HCT116 (cell line): ENCODE measurements around the gene BMPER. TPM values are rescaled to one million over a fixed set of nuclear protein-coding genes. Genes with fewer than 3 reads are reported as not detected.
A peak's percentile ranks its signal among the peaks of the same experiment; 100 is the strongest.

Experiments
- ATAC-seq: fragments of 200-7000 bp; cut with Tn5 transposase; 2 replicates; pipeline ENCODE4 v1.9.1; 2020; ENCODE audit warnings: mild to moderate bottlenecking, moderate library complexity
- BruUV-seq: library from RNA; stranded (reverse); fragments of 400-500 nt; replicated peaks from 2 replicates; lab custom pipeline; 2021; lab: Mats Ljungman, UMichigan
- CTCF ChIA-PET: fragments of 300-600 bp; sonication (Branson Sonifier 250); formaldehyde crosslinking; loops from one replicate; lab custom pipeline; 2021; ENCODE audit warnings: antibody characterized with exemption; lab: Charles Lee
- POLR2A ChIA-PET: fragments of 300-600, 350-600 bp; sonication (Branson Sonifier 250); formaldehyde crosslinking; loops from one replicate; lab custom pipeline; 2021; ENCODE audit warnings: antibody characterized with exemption; lab: Charles Lee
- RAD21 ChIA-PET, 2 experiments: fragments of 300-600 bp; sonication (Branson Sonifier 250); formaldehyde crosslinking; loops; one replicate each; lab custom pipeline; 2023; ENCODE audit warnings: low total read pairs in 2 of 2; ENCODE audit not compliant: uncharacterized antibody in 2 of 2, unreplicated experiment in 2 of 2, low non-redundant PET in 1 of 2; lab: Charles Lee
- DNase-seq: peaks from one replicate; pipeline ENCODE4 v3.0.0-alpha.2; 2010; ENCODE audit warnings: low read depth, low spot score
- H2AFZ ChIP-seq: fragments of 200-600 bp; shearing (Covaris generic), sonication (generic); 2 replicates; pipeline ENCODE4 v1.6.1; 2017; ENCODE audit warnings: low read depth, mixed run types, mixed read lengths, antibody characterized with exemption, low read length; ENCODE audit not compliant: poor library complexity, severe bottlenecking
- H3K27ac ChIP-seq: 2 replicates; pipeline ENCODE4 v1.5.1; 2012; ENCODE audit warnings: low read depth, low read length
- H3K27me3 ChIP-seq: fragments of 200-600 bp; sonication (generic); 2 replicates; pipeline ENCODE4 v1.6.1; 2016; ENCODE audit warnings: mixed run types, low read length, mixed read lengths; ENCODE audit not compliant: insufficient read depth
- H3K36me3 ChIP-seq, 2 experiments: fragments of 200-500 bp in 1 of 2; fragments of 200-600 bp in 1 of 2; sonication (Bioruptor generic) in 1 of 2; sonication (generic) in 1 of 2; 2 replicates each; pipeline versions ENCODE4 v1.5.1 to v1.6.1; 2014 to 2016; ENCODE audit warnings: low read length in 2 of 2, inconsistent platforms in 1 of 2, mixed read lengths in 1 of 2, mixed run types in 1 of 2; ENCODE audit not compliant: insufficient read depth in 2 of 2, control insufficient read depth in 1 of 2
- H3K4me1 ChIP-seq, 2 experiments: fragments of 200-600 bp in 1 of 2; sonication (generic) in 1 of 2; 2 replicates each; pipeline versions ENCODE4 v1.5.1 to v1.6.1; 2012 to 2017; ENCODE audit warnings: low read length in 2 of 2, inconsistent platforms in 1 of 2, mild to moderate bottlenecking in 1 of 2, mixed read lengths in 1 of 2, mixed run types in 1 of 2, moderate library complexity in 1 of 2; ENCODE audit not compliant: insufficient read depth in 2 of 2, control insufficient read depth in 1 of 2
- H3K4me2 ChIP-seq: fragments of 200-600 bp; sonication (generic); 2 replicates; pipeline ENCODE4 v1.6.1; 2017; ENCODE audit warnings: mixed run types, low read length, mixed read lengths
- H3K4me3 ChIP-seq, 2 experiments: fragments of 200-600 bp in 1 of 2; sonication (generic) in 1 of 2; replicated peaks in 1 of 2; 2 replicates each; pipeline ENCODE4 v1.5.1; 2011 to 2016; ENCODE audit warnings: low read length in 2 of 2, control low read depth in 1 of 2, low read depth in 1 of 2, mild to moderate bottlenecking in 1 of 2, mixed read lengths in 1 of 2, mixed run types in 1 of 2
- H3K79me2 ChIP-seq: fragments of 200-600 bp; sonication (generic); 2 replicates; pipeline ENCODE4 v1.6.1; 2017; ENCODE audit warnings: mild to moderate bottlenecking, mixed run types, low read length, moderate library complexity, mixed read lengths; ENCODE audit not compliant: insufficient read depth
- H3K9ac ChIP-seq: fragments of 200-600 bp; sonication (generic); 2 replicates; pipeline ENCODE4 v1.6.1; 2016; ENCODE audit warnings: low read length, mixed read lengths
- H3K9me2 ChIP-seq: fragments of 200-600 bp; sonication (generic), shearing (Covaris generic); 2 replicates; pipeline ENCODE4 v1.6.1; 2017; ENCODE audit warnings: mixed run types, mild to moderate bottlenecking, moderate library complexity; ENCODE audit not compliant: insufficient read depth
- H3K9me3 ChIP-seq, 2 experiments: fragments of 200-500 bp in 1 of 2; fragments of 200-600 bp in 1 of 2; sonication (Bioruptor generic) in 1 of 2; sonication (generic) in 1 of 2; 2 replicates each; pipeline ENCODE4 v1.6.1; 2014 to 2017; ENCODE audit warnings: low read length in 2 of 2, mixed read lengths in 2 of 2, inconsistent platforms in 1 of 2, low read depth in 1 of 2, mild to moderate bottlenecking in 1 of 2, mixed run types in 1 of 2, moderate library complexity in 1 of 2; ENCODE audit not compliant: control insufficient read depth in 1 of 2, insufficient read depth in 1 of 2
- H4K20me1 ChIP-seq: fragments of 200-600 bp; sonication (generic), shearing (Covaris generic); 2 replicates; pipeline ENCODE4 v1.6.1; 2017; ENCODE audit warnings: mixed run types, mild to moderate bottlenecking, moderate library complexity; ENCODE audit not compliant: insufficient read depth
- ATF3 ChIP-seq: IDR thresholded peaks from 2 replicates; pipeline ENCODE4 v1.6.1; 2012
- CBX3 ChIP-seq: IDR thresholded peaks from 2 replicates; pipeline ENCODE4 v1.6.1; 2012; ENCODE audit warnings: low read depth
- CEBPB ChIP-seq: IDR thresholded peaks from 2 replicates; pipeline ENCODE4 v1.6.1; 2012; ENCODE audit warnings: low read depth
- CTCF ChIP-seq, 3 experiments: fragments of 200-600 bp in 1 of 3; sonication (generic) in 1 of 3; IDR thresholded peaks in 2 of 3; conservative IDR thresholded peaks in 1 of 3; 2 replicates each; pipeline ENCODE4 v1.5.1; 2012 to 2017; ENCODE audit warnings: low read depth in 2 of 3, low read length in 2 of 3, antibody characterized with exemption in 1 of 3, borderline replicate concordance in 1 of 3, control low read depth in 1 of 3, mild to moderate bottlenecking in 1 of 3, mixed read lengths in 1 of 3, mixed run types in 1 of 3, moderate library complexity in 1 of 3; ENCODE audit not compliant: insufficient read depth in 1 of 3
- EGR1 ChIP-seq: IDR thresholded peaks from 2 replicates; pipeline ENCODE4 v1.6.1; 2012; ENCODE audit warnings: low read depth
- ELF1 ChIP-seq: IDR thresholded peaks from 2 replicates; pipeline ENCODE4 v1.6.1; 2012; ENCODE audit warnings: low read depth, borderline replicate concordance
- EZH2 ChIP-seq: fragments of 200-600 bp; sonication (generic); IDR thresholded peaks from 2 replicates; pipeline ENCODE4 v1.6.1; 2017; ENCODE audit warnings: antibody characterized with exemption, mixed run types
- FOSL1 ChIP-seq: IDR thresholded peaks from 2 replicates; pipeline ENCODE4 v1.6.1; 2012; ENCODE audit warnings: low read depth
- MAX ChIP-seq: IDR thresholded peaks from 2 replicates; pipeline ENCODE4 v1.6.1; 2012
- POLR2AphosphoS5 ChIP-seq: IDR thresholded peaks from 2 replicates; pipeline ENCODE4 v1.6.1; 2011; ENCODE audit warnings: mild to moderate bottlenecking, low read depth, low read length, moderate library complexity
- RAD21 ChIP-seq: IDR thresholded peaks from 2 replicates; pipeline ENCODE4 v1.6.1; 2012; ENCODE audit warnings: low read depth, mild to moderate bottlenecking
- REST ChIP-seq: IDR thresholded peaks from 2 replicates; pipeline ENCODE4 v1.6.1; 2012; ENCODE audit warnings: low read depth
- SIN3A ChIP-seq: IDR thresholded peaks from 2 replicates; pipeline ENCODE4 v1.6.1; 2012; ENCODE audit warnings: low read depth
- SP1 ChIP-seq: IDR thresholded peaks from 2 replicates; pipeline ENCODE4 v1.6.1; 2012; ENCODE audit warnings: low read depth
- SRF ChIP-seq: IDR thresholded peaks from 2 replicates; pipeline ENCODE4 v1.6.1; 2012; ENCODE audit warnings: low read depth
- YY1 ChIP-seq: IDR thresholded peaks from 2 replicates; pipeline ENCODE4 v1.6.1; 2011; ENCODE audit warnings: low read length, low read depth, moderate library complexity, mild to moderate bottlenecking; ENCODE audit not compliant: insufficient replicate concordance; ENCODE audit errors: extremely low read depth
- ZFX ChIP-seq: fragments of 450-650 bp; IDR thresholded peaks from 2 replicates; pipeline ENCODE4 v1.6.1; 2017
- ZNF274 ChIP-seq: fragments of 200-500 bp; sonication (Bioruptor generic); IDR thresholded peaks from 2 replicates; pipeline ENCODE4 v1.6.1; 2014; ENCODE audit warnings: mild to moderate bottlenecking, low read depth, low read length, inconsistent platforms
- intact Hi-C: fragments of 100-400 bp; cut with micrococcal nuclease; formaldehyde crosslinking; loops from 2 replicates; pipeline ENCODE4 v1.10.0; 2022
- total RNA-seq: library from RNA; stranded (reverse); gene quantifications from one replicate; pipeline ENCODE4 v1.2.1, GENCODE V29; 2021; ENCODE audit not compliant: unreplicated experiment

Gene BMPER
- total RNA-seq, 1 experiment from 2014 or later, result not detected

GRCh38 chr7:33996899-33997298 lies 91.6 kb downstream of the BMPER start:
- H3K4me2 ChIP-seq, result peak overlapping the region; percentile 25; the same call in 1 of the 2 replicates
- ChIA-PET RAD21 (no interaction called here), POLR2A (no interaction called here), CTCF (no interaction called here)
- no peaks in the 10 kb centered on the region for H3K9me3 ChIP-seq
- H2AFZ ChIP-seq, result no peak overlapping the region
- no peak overlapping the region for H3K4me3 ChIP-seq
- H3K9ac ChIP-seq, result no peak overlapping the region
- no TSS peak for BruUV-seq
- H3K4me1 ChIP-seq, result no peaks in the 10 kb centered on the region
- no peaks in the 10 kb centered on the region for H3K27me3 ChIP-seq
- H4K20me1 ChIP-seq, result no peaks in the 10 kb centered on the region
- no peak for TF ChIP-seq YY1
- no peak overlapping the region for H3K27ac ChIP-seq
- ATAC-seq (no peak), DNase-seq (no peak)
- intact Hi-C loops, result no loop called here
- no peaks in the 10 kb centered on the region for H3K9me2 ChIP-seq
- no peaks in the 10 kb centered on the region for H3K36me3 ChIP-seq
- no peaks in the 10 kb centered on the region for H3K79me2 ChIP-seq

- ATAC-seq (no peak), DNase-seq (no peak)
- intact Hi-C loops, result no loop called here
- Histone ChIP-seq H3K4me2 (no peak overlapping the region), H3K4me3 (no peak overlapping the region), H3K9me2 (no peaks in the 10 kb centered on the region), H3K9me3 (no peaks in the 10 kb centered on the region), H3K4me1 (no peaks in the 10 kb centered on the region), H3K36me3 (no peaks in the 10 kb centered on the region), H4K20me1 (no peaks in the 10 kb centered on the region), H3K27ac (no peak overlapping the region), H3K9ac (no peak overlapping the region), H3K27me3 (no peaks in the 10 kb centered on the region), H3K79me2 (no peaks in the 10 kb centered on the region), H2AFZ (no peak overlapping the region)
- POLR2A ChIA-PET, result no interaction called here
- BruUV-seq, result no TSS peak
- RAD21 ChIA-PET, result no interaction called here
- CTCF ChIA-PET, result no interaction called here
- no peak for TF ChIP-seq MAX
- no peak for TF ChIP-seq ZNF274
- no peak for TF ChIP-seq SRF
- TF ChIP-seq SIN3A, result no peak
- no peak for TF ChIP-seq EGR1
- no peak for TF ChIP-seq FOSL1
- no peak for TF ChIP-seq POLR2AphosphoS5
- TF ChIP-seq YY1, result no peak
- TF ChIP-seq ELF1, result no peak
- no peak for TF ChIP-seq REST
- no peak for TF ChIP-seq CEBPB
- TF ChIP-seq EZH2, result no peak
- TF ChIP-seq CTCF (IDR thresholded peaks at IDR 0.05 in 2 of 3, conservative IDR thresholded peaks at IDR 0.05 in 1 of 3; ENCODE audit: borderline replicate concordance in 1 of 3, insufficient read depth in 1 of 3, low read depth in 2 of 3, low read length in 2 of 3), result no peak
- TF ChIP-seq ATF3, result no peak
- TF ChIP-seq RAD21, result no peak
- no peak for TF ChIP-seq CBX3
- no peak for TF ChIP-seq SP1
- TF ChIP-seq ZFX, result no peak
Measured at GRCh38 chr7:33998476-33998875, 93.1 kb downstream of the BMPER start.
